Stimulated activated CD4-positive, alpha-beta T cell treated with anti-CD3 and anti-CD28 coated beads, TNF-alpha, amount 100 ng/mL, for 4 hours (primary cell): ENCODE data around the gene REV3L.
"Not testable (repeated sequence)": the region's sequence is repeated elsewhere in the genome, so short reads cannot be mapped to it uniquely, and the experiment has no call there.

Source experiments
- DNase-seq, 3 experiments: peaks; one replicate each; pipeline ENCODE4 v3.0.0-alpha.2; 2020; ENCODE audit warnings: low read depth in 3 of 3

REV3L gene

GRCh38 chr6:111499269-111499793 lies 16.3 kb upstream of the REV3L start:
- no peak for DNase-seq

- no peak for DNase-seq
Observed at GRCh38 chr6:111494951-111495635, 12.1 kb upstream of the REV3L start.

- no peak for DNase-seq
Observed at GRCh38 chr6:111492499-111492898, 9.5 kb upstream of the REV3L start.

- DNase-seq, result no peak
Observed at GRCh38 chr6:111490067-111490466, 7.0 kb upstream of the REV3L start.

GRCh38 chr6:111487661-111488060 lies 4.6 kb upstream of the REV3L start:
- no peak for DNase-seq

GRCh38 chr6:111486921-111487320 lies 3.9 kb upstream of the REV3L start:
- DNase-seq, result no peak

GRCh38 chr6:111486475-111486874 lies 3.5 kb upstream of the REV3L start:
- no peak for DNase-seq

GRCh38 chr6:111485342-111485741 lies 2.3 kb upstream of the REV3L start:
- DNase-seq, result no peak

GRCh38 chr6:111484633-111484930 lies 1.6 kb upstream of the REV3L start:
- DNase-seq, result no peak

GRCh38 chr6:111483736-111484632 lies 966 bp upstream of the REV3L start:
- peak; percentile 54 to 77 (median 62) for DNase-seq

- DNase-seq, result peak in 2 of 3 experiments; percentile 16 to 19
Observed at GRCh38 chr6:111482188-111482958, 645 bp downstream of the REV3L start.

- DNase-seq, result no peak
Observed at GRCh38 chr6:111481836-111482187, 1.2 kb downstream of the REV3L start.

GRCh38 chr6:111480988-111481822 lies 1.8 kb downstream of the REV3L start:
- no peak for DNase-seq

GRCh38 chr6:111478749-111479148 lies 4.3 kb downstream of the REV3L start:
- no peak for DNase-seq

- DNase-seq, result no peak
Observed at GRCh38 chr6:111478064-111478476, 4.9 kb downstream of the REV3L start.

- DNase-seq, result no peak
Observed at GRCh38 chr6:111477481-111477938, 5.5 kb downstream of the REV3L start.

- not testable (repeated sequence) for DNase-seq
Observed at GRCh38 chr6:111476061-111476460, 7.0 kb downstream of the REV3L start.

- DNase-seq, result no peak
Observed at GRCh38 chr6:111474771-111475170, 8.2 kb downstream of the REV3L start.

- DNase-seq, result no peak
Observed at GRCh38 chr6:111474106-111474505, 8.9 kb downstream of the REV3L start.

- no peak for DNase-seq
Observed at GRCh38 chr6:111472933-111473435, 10.0 kb downstream of the REV3L start.

GRCh38 chr6:111471958-111472357 lies 11.1 kb downstream of the REV3L start:
- no peak for DNase-seq
